ENCODE data around the gene SLC25A21.
"Not testable (repeated sequence)": the region's sequence is repeated elsewhere in the genome, so short reads cannot be mapped to it uniquely, and the experiment has no call there.

The SLC25A21 gene

DNA sequence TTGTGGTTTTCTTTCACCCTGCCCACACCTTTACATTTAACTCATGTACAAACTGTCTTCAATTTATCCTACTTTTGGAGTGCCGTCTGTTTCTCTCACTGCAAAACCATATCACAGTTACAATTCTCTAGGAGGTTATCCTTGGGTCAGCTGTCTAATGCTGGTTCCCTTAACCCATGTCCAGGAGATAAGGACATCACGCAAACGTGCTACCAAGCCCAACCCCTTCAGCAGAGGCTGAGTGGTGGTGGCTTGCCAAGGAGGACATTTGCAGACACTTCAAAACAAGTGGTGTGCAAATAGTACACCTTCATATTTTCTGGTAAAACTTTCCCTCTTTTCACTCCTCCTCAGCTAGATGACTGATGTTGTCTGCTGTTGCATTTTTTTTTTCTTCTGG is 342.9 kb downstream of the SLC25A21 start:
- Mint-ChIP-seq H3K9me3 (no peaks in the 10 kb centered on the region), H3K27me3 (no peaks in the 10 kb centered on the region), H3K4me1 (ENCODE audit: low read depth) (no peaks in the 10 kb centered on the region), H3K4me3 (no peak overlapping the region), H3K27ac (no peak overlapping the region), H3K36me3 (ENCODE audit: low read depth) (no peaks in the 10 kb centered on the region)
- intact Hi-C loops (cut with micrococcal nuclease), result no loop called here

DNA sequence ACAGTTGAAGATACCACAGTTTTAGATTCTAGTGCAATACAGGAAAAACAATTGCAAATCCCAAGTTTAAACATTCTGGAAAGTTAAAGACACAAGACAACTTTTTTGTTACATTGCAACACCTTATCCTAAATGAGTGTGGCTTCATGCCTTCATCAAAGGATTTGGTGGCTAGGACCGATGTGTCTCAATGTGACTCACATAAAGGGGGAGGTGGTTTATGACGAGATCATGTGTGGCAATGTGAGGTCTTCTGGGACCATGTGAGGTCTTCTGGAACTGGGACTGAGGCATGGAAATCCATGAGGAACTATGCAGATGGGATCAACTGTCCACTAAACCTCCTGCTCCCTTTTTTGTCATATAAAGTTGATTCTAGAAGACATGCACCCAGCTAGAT is 344.5 kb downstream of the SLC25A21 start:
- Mint-ChIP-seq H3K4me1 (ENCODE audit: low read depth) (no peaks in the 10 kb centered on the region), H3K9me3 (no peaks in the 10 kb centered on the region), H3K36me3 (ENCODE audit: low read depth) (no peaks in the 10 kb centered on the region), H3K27ac (no peak overlapping the region), H3K4me3 (no peak overlapping the region), H3K27me3 (no peaks in the 10 kb centered on the region)
- intact Hi-C loops (cut with micrococcal nuclease), result no loop called here

DNA sequence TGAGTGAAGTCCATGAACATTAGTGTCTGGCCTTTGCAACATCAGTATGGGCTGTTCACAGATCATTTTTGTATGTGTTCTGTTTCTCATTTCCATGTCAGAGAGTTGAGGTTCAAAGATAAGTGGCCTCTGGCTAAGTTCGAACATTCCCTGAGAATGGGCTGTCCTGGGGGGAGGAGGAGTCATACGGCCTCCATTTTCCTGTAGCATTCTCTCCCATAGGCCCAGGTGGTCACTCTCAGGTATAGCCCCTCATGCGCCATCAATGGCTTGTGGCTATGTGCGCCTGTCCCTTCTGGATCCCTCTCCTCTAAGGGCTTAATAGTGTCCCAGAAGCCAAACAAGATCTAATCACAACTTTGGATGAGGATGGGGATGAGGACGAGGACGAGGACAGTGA is 345.8 kb downstream of the SLC25A21 start:
- H3K27ac Mint-ChIP-seq, result no peak overlapping the region
- H3K36me3 Mint-ChIP-seq (ENCODE audit: low read depth), result no peaks in the 10 kb centered on the region
- no peak overlapping the region for H3K4me3 Mint-ChIP-seq
- intact Hi-C loops (cut with micrococcal nuclease), result no loop called here
- H3K9me3 Mint-ChIP-seq, result no peaks in the 10 kb centered on the region
- no peaks in the 10 kb centered on the region for H3K27me3 Mint-ChIP-seq
- H3K4me1 Mint-ChIP-seq (ENCODE audit: low read depth), result no peaks in the 10 kb centered on the region

DNA sequence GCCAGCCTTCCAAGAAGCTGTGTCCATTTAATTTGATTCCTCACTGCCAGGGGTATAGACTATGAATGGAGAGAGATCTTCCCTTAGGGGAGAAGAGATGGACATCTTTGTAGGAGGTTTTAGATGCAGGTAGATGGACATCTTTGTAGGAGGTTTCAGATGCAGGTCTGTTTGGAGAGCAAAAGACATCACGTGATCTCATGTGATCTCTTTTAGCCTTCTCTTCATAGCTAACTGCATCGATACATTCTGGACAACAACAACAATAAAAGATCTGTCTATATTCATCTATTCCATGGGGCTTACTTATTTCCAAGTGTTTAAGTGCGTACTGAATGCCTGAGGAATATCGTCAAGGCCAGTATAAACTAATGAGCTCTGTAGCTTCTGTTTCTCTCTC is 347.6 kb downstream of the SLC25A21 start:
- Mint-ChIP-seq H3K9me3 (no peaks in the 10 kb centered on the region), H3K4me3 (no peak overlapping the region), H3K27ac (no peak overlapping the region), H3K4me1 (ENCODE audit: low read depth) (no peaks in the 10 kb centered on the region), H3K27me3 (no peaks in the 10 kb centered on the region), H3K36me3 (ENCODE audit: low read depth) (no peaks in the 10 kb centered on the region)
- intact Hi-C loops (cut with micrococcal nuclease), result no loop called here

DNA sequence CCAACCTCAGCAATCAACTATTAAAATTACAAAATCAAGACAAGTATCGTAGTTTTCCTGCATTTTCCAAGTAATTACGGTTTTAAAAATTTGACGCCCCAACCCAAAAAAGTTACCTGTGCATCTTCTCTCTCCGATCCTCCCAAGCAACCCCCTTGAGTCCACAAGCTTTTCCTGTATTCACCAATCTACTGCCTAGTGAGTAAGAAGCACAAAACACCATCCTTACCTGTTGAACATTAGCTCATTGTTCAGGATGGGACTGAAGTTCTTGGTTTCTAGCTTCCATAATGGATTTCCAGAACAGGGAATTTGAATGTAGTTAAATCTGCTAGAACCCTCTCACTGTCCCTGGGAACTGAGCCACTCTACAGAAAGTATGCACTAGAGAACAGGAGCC is 348.8 kb downstream of the SLC25A21 start:
- H3K4me3 Mint-ChIP-seq, result no peak overlapping the region

DNA sequence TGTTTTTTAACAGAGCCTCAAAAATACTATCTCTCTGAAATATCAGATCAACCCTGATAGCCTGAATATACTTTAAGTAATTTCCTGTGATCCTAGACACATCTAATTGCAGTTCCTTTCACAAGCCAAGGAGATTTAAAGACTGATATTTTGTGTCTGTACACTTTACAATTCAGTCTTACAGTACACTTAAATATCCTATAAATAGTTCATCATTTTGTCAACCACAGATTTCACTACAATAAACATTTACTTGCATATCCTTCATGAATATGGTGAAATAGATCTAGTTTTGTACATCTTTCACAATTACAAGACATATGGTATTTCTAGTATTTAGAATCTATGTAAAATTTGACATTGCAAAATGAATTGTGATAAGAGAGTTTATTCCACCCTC is 349.7 kb downstream of the SLC25A21 start:
- Mint-ChIP-seq H3K36me3 (ENCODE audit: low read depth) (no peaks in the 10 kb centered on the region), H3K27me3 (no peaks in the 10 kb centered on the region), H3K4me1 (ENCODE audit: low read depth) (no peaks in the 10 kb centered on the region), H3K27ac (no peak overlapping the region), H3K4me3 (no peak overlapping the region), H3K9me3 (no peaks in the 10 kb centered on the region)
- intact Hi-C loops (cut with micrococcal nuclease), result no loop called here

More for the DNA sequence above, 348.8 kb downstream of the SLC25A21 start:
- Mint-ChIP-seq H3K9me3 (no peaks in the 10 kb centered on the region), H3K27ac (no peak overlapping the region), H3K4me1 (ENCODE audit: low read depth) (no peaks in the 10 kb centered on the region), H3K36me3 (ENCODE audit: low read depth) (no peaks in the 10 kb centered on the region), H3K27me3 (no peaks in the 10 kb centered on the region)
- intact Hi-C loops (cut with micrococcal nuclease), result no loop called here

DNA sequence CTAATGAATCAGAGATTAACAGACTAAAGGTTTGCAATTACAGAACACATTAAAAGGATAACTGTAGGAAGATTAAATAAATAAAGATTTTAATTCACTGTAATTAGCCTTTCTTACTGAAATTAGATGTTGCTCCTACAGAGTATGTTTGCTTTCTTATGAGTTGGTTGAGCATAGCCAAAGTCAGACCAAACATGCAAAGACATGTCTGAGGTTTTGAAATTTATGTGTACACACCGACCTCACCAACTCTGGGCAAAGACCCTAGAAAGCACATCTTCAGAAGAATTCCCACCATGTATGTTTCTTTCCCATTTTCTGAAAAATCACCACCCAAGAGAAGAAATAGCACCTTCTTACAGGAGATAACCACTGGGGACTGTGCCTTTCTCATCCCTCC is 351.5 kb downstream of the SLC25A21 start:
- Mint-ChIP-seq H3K4me3 (no peak overlapping the region), H3K36me3 (ENCODE audit: low read depth) (no peaks in the 10 kb centered on the region), H3K9me3 (no peaks in the 10 kb centered on the region), H3K4me1 (ENCODE audit: low read depth) (no peaks in the 10 kb centered on the region), H3K27me3 (no peaks in the 10 kb centered on the region), H3K27ac (no peak overlapping the region)
- intact Hi-C loops (cut with micrococcal nuclease), result no loop called here

DNA sequence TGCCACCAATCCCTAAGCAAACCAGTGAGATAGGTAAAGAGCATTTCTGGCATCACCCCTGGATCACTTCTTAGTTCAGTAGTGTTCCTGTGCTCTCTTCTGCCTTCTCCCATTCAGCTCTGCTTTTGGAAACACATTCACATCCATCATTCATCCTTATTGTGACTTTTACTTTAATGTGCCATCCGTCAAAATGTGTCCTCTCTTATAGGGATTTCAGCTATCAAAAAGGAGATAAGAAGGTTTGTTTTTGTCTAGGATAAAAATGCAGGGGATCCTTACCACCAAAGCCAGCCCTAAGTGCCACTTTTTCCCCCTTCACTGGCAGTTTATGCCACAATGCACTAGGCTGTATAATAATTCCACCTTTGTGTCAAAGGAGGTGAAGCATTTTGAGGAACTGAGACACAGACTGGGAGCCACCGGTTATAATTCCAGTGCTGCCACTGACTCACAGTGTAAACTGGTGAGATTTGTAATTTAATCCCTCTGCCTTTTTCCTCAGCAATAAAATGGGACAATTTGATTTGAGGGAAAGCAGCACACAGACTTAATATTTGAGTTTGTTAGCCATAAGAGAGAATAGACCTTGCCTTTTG is 352.2 kb downstream of the SLC25A21 start:
- Mint-ChIP-seq H3K9me3 (no peaks in the 10 kb centered on the region), H3K27me3 (no peaks in the 10 kb centered on the region), H3K4me1 (ENCODE audit: low read depth) (no peaks in the 10 kb centered on the region), H3K4me3 (no peak overlapping the region), H3K27ac (no peak overlapping the region), H3K36me3 (ENCODE audit: low read depth) (no peaks in the 10 kb centered on the region)
- intact Hi-C loops (cut with micrococcal nuclease), result no loop called here

DNA sequence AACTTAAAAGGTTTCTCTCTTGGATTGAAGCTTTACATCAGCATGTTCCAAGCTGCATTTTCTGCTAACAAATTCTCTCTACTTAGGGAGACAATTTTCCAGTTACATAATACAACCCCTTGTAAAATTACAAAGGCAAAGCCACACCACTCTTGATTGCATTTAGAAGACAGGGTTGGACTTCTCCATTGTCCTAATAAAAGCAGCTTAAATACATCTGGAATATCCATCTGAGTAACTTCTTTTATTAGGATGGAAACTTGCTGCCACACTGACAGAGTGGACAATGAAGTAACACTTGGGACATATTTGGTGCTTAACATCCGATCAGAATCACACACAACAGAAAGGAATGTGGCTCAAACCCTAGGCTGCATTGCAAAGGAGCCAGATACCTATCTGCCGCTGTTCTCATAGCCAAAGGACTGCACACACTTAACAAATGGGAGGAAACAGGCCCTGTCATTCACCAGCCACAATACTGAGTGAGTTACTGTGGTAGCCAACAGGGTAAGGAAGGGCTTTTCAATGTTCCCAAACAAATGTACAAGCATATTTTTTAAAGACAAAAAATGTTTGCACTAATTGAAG is 353.5 kb downstream of the SLC25A21 start:
- no peaks in the 10 kb centered on the region for H3K9me3 Mint-ChIP-seq
- intact Hi-C loops (cut with micrococcal nuclease), result no loop called here
- no peak overlapping the region for H3K4me3 Mint-ChIP-seq
- H3K27ac Mint-ChIP-seq, result no peak overlapping the region
- no peaks in the 10 kb centered on the region for H3K36me3 Mint-ChIP-seq (ENCODE audit: low read depth)
- H3K4me1 Mint-ChIP-seq (ENCODE audit: low read depth), result no peaks in the 10 kb centered on the region
- H3K27me3 Mint-ChIP-seq, result no peaks in the 10 kb centered on the region

DNA sequence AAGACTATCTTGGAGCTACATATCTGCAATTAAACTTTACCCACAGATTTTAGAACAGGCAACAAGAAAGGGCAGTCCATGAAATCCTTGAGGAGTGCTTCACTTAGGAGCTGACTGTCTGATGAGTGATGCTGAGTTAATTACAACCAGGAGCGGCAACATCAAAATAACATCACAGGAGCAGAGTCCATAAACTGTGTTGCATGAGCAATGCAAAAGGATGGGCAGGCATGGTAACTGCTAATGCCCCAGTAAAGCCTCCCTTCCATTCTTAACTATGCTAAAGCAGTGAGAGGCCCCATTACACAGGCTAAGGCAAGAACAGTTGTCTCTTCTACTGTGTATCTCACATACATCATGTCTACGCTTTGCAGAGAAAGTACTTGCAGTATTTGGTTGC is 354.2 kb downstream of the SLC25A21 start:
- H3K27me3 Mint-ChIP-seq, result no peaks in the 10 kb centered on the region
- H3K36me3 Mint-ChIP-seq (ENCODE audit: low read depth), result no peaks in the 10 kb centered on the region
- intact Hi-C loops (cut with micrococcal nuclease), result no loop called here
- no peak overlapping the region for H3K4me3 Mint-ChIP-seq
- H3K27ac Mint-ChIP-seq, result no peak overlapping the region
- H3K4me1 Mint-ChIP-seq (ENCODE audit: low read depth), result no peaks in the 10 kb centered on the region
- no peaks in the 10 kb centered on the region for H3K9me3 Mint-ChIP-seq

DNA sequence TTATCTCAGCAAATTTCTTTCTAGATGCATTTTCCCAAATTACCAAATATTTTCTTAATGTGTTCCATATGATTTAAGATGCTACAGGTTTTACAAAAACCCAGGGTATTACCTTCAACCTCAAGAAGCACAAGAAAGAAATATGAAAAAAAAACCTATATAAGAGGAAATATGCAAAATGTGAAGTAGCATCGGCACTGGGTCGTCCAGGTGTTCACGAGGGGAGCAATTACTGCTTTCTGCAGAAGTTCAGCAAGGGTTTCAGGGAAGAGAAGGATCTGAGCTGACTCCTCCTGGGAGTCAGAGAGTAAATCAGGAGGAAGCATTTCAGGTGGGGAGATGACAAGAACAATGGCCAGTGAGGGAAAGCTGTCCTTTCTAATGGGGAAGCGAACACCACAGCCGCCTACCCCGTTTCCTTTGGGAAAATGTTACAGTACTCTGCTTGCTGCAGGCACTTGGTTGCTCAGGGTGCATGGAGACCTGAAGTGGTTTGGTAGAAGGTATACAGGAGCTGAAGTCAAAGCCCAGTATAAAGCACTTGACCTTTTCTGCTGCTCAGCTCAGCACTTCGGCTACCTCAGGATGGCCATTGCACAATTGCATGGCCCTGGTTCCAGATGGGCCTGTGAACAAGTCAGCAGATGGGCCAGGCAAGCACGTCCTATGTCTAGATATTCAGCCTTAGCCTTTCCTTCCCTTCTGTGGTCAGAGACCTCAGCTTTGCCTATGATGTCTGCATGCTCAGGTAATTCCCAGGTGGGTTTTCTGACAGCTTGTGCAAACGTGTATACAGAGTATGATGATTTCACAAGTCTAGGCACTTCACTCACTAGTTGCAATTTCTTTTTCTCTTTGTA is 355.1 kb downstream of the SLC25A21 start:
- H3K9me3 Mint-ChIP-seq, result no peaks in the 10 kb centered on the region
- H3K36me3 Mint-ChIP-seq (ENCODE audit: low read depth), result no peaks in the 10 kb centered on the region
- no peaks in the 10 kb centered on the region for H3K4me1 Mint-ChIP-seq (ENCODE audit: low read depth)
- intact Hi-C loops (cut with micrococcal nuclease), result no loop called here
- H3K4me3 Mint-ChIP-seq, result no peak overlapping the region
- H3K27me3 Mint-ChIP-seq, result no peaks in the 10 kb centered on the region
- H3K27ac Mint-ChIP-seq, result no peak overlapping the region

DNA sequence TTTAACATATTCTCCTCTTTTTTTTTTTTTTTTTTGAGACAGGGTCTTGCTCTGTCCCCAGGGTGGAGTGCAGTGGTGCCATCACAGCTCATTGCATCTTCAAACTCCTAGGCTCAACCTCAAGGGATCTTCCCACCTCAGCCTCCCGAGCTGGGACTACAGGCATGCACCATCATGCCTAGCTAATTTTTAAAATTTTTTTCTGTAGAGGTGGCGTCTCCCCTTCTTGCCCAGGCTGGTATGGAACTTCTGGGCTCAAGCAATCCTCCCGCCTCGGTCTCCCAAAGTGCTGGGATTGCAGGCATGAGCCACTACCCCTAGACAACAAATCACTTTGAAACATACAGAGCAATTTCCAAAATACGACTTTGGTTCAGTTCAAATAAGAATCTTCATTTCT is 355.9 kb downstream of the SLC25A21 start:
- Mint-ChIP-seq H3K9me3 (no peaks in the 10 kb centered on the region), H3K27ac (no peak overlapping the region), H3K36me3 (ENCODE audit: low read depth) (no peaks in the 10 kb centered on the region), H3K4me3 (no peak overlapping the region), H3K27me3 (no peaks in the 10 kb centered on the region), H3K4me1 (ENCODE audit: low read depth) (no peaks in the 10 kb centered on the region)
- intact Hi-C loops (cut with micrococcal nuclease), result no loop called here

DNA sequence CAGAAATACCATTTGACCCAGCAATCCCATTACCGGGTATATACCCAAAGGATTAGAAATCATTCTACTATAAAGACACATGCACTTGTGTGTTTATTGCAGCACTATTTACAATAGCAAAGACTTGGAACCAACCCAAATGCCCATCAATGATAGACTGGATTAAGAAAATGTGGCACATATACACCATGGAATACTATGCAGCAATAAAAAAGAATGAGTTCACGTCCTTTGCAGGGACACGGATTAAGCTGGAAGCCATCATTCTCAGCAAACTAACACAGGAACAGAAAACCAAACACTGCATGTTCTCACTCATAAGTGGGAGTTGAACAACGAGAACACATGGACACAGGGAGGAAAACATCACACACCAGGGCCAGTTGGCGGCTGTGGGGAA is 357.6 kb downstream of the SLC25A21 start:
- H3K27ac Mint-ChIP-seq; H3K27me3 Mint-ChIP-seq; intact Hi-C loops (cut with micrococcal nuclease): not testable (repeated sequence)

DNA sequence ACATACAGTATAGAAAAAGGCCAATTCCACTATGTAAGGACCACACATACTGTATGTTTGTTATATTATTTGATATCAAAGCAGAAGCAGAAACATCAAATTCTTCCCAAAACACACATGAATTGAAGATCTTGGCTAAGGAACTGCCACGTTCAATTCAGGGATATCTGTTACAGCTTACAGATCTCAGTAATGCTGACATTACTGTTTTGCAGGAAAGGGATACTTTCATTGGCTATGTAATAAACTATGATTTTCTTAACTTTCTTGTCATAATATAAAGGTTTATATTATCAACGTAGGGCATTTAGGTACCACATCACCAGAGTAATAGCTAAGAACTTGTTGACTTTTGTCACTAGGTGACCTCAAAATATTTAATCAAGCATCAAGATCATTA is 362.2 kb downstream of the SLC25A21 start:
- no peaks in the 10 kb centered on the region for H3K4me1 Mint-ChIP-seq (ENCODE audit: low read depth)
- no peaks in the 10 kb centered on the region for H3K9me3 Mint-ChIP-seq
- intact Hi-C loops (cut with micrococcal nuclease), result no loop called here
- no peaks in the 10 kb centered on the region for H3K36me3 Mint-ChIP-seq (ENCODE audit: low read depth)
- no peaks in the 10 kb centered on the region for H3K27me3 Mint-ChIP-seq
- H3K4me3 Mint-ChIP-seq, result no peak overlapping the region
- no peak overlapping the region for H3K27ac Mint-ChIP-seq

More for the DNA sequence above, 357.6 kb downstream of the SLC25A21 start:
- H3K36me3 Mint-ChIP-seq (ENCODE audit: low read depth); H3K4me1 Mint-ChIP-seq (ENCODE audit: low read depth); H3K4me3 Mint-ChIP-seq; H3K9me3 Mint-ChIP-seq: not testable (repeated sequence)

Data from dendritic cell treated with granulocyte-macrophage colony-stimulating factor and Interleukin-4, amounts not matched to agents 40 ng/mL and 50 ng/mL, for 4 days (primary cell).